GF-D8 (cell line): ENCODE data around the gene PNPT1.
A peak's percentile ranks its signal among the peaks of the same experiment; 100 is the strongest.
"Not testable (repeated sequence)": the region's sequence is repeated elsewhere in the genome, so short reads cannot be mapped to it uniquely, and the experiment has no call there.

Source experiments
- DNase-seq: peaks from one replicate; lab custom pipeline; 2025; lab: John Stamatoyannopoulos, UW

PNPT1 gene

GRCh38 chr2:55693181-55694125 is at the start of gene PNPT1:
TSS of gene PNPT1 (minus strand) at chr2:55693844. CDS start at chr2:55693823, 21 bp downstream.
- DNase-seq = peak; percentile 85

GRCh38 chr2:55742996-55743395 is 49.4 kb upstream of the PNPT1 start:
- DNase-seq = no peak

GRCh38 chr2:55736019-55736536 is 42.4 kb upstream of the PNPT1 start:
- not testable (repeated sequence) for DNase-seq

GRCh38 chr2:55734726-55735125 is 41.1 kb upstream of the PNPT1 start:
- DNase-seq = no peak

- DNase-seq = no peak
These were observed 39.7 kb upstream of the PNPT1 start for GRCh38 chr2:55733335-55733734.

GRCh38 chr2:55732854-55733253 is 39.2 kb upstream of the PNPT1 start:
- no peak for DNase-seq

GRCh38 chr2:55729136-55729685 is 35.6 kb upstream of the PNPT1 start:
- DNase-seq = no peak

- no peak for DNase-seq
These were observed 28.1 kb upstream of the PNPT1 start for GRCh38 chr2:55721596-55722215.

GRCh38 chr2:55720417-55720816 is 26.8 kb upstream of the PNPT1 start:
- DNase-seq = no peak

- no peak for DNase-seq
These were observed 26.2 kb upstream of the PNPT1 start for GRCh38 chr2:55719852-55720251.

- no peak for DNase-seq
These were observed 24.7 kb upstream of the PNPT1 start for GRCh38 chr2:55718165-55719008.

GRCh38 chr2:55715626-55716025 is 22.0 kb upstream of the PNPT1 start:
- no peak for DNase-seq

- not testable (repeated sequence) for DNase-seq
These were observed 21.5 kb upstream of the PNPT1 start for GRCh38 chr2:55715178-55715577.

- no peak for DNase-seq
These were observed 18.9 kb upstream of the PNPT1 start for GRCh38 chr2:55712477-55713060.

- no peak for DNase-seq
These were observed 16.4 kb upstream of the PNPT1 start for GRCh38 chr2:55710025-55710424.

- DNase-seq = no peak
These were observed 14.1 kb upstream of the PNPT1 start for GRCh38 chr2:55707751-55708150.

- not testable (repeated sequence) for DNase-seq
These were observed 12.6 kb upstream of the PNPT1 start for GRCh38 chr2:55706258-55706657.

GRCh38 chr2:55705027-55705653 is 11.5 kb upstream of the PNPT1 start:
- no peak for DNase-seq

- DNase-seq = no peak
These were observed 9.7 kb upstream of the PNPT1 start for GRCh38 chr2:55703350-55703749.

- not testable (repeated sequence) for DNase-seq
These were observed 904 bp downstream of the PNPT1 start for GRCh38 chr2:55692740-55693139.

GRCh38 chr2:55672630-55673029 is 21.0 kb downstream of the PNPT1 start:
- no peak for DNase-seq
